HG03378 (cell line): ENCODE data around the gene CD320.
A peak's percentile ranks its signal among the peaks of the same experiment; 100 is the strongest.
"Not testable (repeated sequence)": the region's sequence is repeated elsewhere in the genome, so short reads cannot be mapped to it uniquely, and the experiment has no call there.

Experiments used
- ATAC-seq: cut with Tn5 transposase; IDR thresholded peaks from one replicate; pipeline ENCODE4 v1.9.1; 2021; ENCODE audit warnings: mild to moderate bottlenecking, moderate library complexity; ENCODE audit not compliant: unreplicated experiment

CD320 gene

DNA sequence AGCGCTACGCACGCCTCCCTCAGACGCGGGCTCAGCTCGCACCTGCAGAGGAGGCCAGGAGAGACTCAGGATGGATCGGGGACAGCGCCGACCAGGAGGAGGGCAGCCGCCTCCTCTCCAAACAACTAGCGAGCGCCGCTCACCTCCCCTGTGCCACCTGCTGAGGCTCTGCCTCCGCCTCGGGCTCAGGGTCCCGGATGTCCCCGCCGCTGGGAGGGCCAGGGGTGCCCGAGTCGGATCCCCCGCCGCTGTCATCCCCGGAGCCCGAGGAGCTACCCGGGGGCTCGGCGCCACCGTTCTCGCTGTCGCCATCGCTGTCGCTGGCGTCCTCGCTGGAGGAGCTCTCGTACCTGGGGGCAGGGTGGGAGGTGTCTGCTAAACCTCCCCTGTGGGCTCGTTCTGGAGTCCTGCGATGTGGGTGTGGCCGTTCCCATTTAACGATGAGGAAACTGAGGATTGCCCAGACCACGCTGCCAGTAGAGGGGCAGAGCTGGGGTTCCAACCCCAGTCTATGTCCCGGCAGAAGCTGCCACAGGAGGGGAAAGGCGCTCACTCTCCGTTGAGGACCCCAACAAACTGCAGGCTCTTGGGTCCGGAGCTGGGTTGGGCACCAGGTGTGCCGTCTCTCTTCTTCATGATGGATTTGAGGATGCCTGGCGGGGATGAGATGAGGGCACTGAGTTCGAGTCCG is 25.8 kb upstream of the CD320 start:
- no peak for ATAC-seq

DNA sequence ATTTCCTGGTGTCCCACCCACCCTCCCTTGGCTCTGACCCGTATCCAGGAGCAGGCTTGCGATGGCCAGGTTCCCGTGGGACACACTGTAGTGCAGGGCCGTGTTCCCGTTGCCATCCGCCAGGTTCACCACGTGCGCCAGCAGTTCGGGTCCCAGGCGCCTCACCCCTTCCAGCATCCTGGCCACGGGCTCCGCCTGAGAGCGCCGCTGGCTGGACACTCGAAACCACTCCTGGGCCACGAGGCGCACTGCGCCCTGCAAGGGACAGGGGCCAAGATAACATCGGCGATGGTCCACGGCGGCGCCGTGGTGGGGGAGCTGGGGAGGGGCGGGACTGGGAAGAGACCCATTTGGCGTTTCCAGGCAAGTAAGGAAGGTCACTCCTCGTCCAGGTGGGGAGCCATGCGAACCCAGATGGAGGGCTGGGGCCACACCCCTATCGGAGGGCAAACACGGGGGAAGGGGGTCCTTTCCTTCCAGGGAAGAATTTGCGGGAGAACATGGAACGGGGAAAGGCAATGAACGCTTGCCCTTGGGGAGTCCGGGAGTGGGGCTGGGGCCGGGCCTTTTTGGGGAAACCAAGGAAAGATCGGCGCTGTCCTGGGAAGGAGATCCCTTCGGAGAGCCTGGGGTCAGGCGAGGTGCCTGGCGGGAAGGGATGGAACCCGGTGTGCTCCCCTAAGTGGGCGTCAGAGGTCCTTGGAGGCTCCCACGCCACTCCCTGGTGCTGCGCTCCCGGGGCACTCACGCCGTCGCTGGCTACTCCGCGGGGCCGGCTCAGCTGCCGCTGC is 25.0 kb upstream of the CD320 start:
- no peak for ATAC-seq

DNA sequence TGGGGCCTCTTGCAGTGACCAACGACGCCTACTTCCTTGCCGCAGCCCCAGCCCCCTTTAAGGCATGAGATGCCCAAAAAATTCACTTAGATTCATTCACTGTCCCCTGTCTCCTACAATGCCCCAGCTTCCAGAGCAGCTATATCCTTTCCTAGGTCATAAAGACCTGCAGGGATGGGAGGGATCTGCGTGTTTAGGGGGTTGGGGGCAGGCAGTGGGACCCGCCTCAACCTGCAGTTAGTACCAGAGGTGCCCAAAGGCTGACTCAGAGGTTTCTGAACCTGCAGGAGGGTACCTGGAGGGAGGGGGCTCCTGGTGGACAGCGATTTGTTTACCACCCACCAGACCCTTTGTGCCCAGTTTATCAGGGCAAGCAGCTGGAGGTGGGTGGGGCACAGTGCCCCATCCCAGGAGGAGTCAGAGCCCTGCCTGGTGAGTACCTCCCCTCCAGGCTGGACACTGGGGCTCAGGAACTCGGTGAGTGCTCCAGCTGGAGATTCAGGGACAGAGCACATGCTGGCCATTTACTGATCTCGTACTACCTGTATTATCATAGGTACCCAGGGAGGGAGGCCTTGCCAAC is 23.2 kb upstream of the CD320 start:
- ATAC-seq: no peak

DNA sequence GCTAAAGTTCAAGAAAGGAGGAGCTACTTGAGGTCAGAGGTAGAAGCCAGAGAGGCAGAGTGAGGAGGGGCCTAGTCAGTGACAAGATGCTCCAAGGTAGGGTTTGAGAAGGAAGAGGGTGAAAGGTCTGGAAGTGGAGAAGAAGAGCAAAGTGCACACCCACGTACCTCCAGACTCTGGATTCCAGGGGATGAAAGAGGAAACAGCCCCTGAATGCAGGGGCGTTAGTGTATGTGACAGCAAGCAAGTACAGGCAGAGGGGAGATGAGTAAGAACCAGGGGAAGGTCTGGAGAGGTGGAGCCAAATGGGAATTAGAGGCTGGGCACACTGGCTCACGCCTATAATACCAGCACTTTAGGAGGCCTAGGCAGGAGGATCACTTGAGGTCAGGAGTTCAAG is 21.8 kb upstream of the CD320 start:
- no peak for ATAC-seq

DNA sequence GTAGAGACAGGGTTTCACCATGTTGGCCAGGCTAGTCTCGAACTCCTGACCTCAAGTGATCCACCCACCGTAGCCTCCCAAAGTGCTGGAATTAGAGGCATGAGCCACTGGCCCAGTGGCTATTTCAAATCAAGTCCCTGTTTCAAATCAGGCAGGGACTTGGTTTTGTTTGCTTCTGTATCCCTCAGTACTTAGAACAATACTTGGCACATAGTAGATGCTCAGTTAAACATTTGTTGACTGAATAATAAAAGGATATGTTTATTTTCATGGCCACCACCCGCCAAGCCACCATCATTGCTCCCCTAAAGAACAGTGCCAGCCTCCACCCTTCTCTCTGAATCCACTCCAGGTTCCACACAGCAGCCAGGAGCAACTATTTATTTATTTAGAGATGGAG is 17.3 kb upstream of the CD320 start:
- no peak for ATAC-seq

DNA sequence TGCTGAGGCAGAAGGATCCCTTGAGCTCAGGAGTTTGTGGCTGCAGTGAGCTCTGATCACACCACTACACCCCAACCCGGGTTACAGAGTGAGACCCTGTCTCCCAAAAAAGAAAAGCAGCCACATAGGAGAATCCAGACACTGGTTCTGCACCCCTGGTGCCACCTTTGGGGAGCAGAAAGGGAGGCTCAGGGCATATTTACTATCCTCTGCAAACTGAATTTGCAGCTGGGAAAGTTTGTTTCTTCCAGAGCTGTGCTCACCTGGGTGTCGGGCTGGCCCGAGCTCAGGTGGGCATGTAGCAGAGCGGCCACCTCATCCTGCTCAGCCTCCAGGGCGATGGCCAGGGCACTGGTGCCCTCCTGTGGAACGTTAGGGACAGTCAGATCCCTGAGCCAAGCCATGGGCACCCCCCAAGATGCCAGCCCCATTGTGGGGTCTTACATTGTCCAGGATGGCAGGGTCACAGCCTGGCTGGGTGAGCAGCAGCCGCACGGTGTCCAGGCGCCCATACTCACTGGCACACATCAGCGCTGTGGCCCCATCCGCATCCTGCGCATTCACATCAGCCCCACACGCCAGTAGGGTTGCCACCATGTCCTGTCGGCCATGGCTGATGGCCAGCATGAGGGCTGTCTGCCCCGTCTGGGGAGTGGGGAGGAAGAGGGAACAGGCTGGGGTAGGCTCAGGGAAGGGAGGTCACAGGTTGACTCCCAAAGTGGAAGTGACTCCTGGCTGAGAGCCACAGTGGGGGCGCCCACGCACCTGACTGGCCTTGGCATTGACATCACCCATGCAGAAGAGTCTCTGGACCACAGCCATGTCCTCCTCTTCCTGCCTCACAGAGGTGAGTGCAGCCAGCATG is 16.3 kb upstream of the CD320 start:
- ATAC-seq: no peak

DNA sequence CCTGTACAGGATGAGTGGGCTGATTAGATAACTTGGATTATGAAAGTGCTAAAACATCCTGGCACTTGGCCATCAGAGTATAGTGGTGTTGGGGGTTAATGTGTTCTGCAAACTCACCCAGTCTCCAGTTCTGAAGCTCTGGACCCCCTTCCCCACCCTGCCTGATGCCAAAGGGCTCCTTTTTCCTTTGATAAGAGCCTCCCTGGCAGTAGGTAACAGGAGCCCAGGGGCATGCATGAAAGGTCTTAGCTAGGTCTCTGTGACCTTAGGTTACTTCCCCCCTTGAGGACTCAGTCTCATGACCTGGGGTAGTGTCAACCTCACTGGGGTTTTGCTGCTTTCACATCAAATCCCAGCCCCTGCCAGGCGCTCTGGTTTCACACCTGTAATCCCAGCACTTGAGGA is 15.6 kb upstream of the CD320 start:
- ATAC-seq: no peak

DNA sequence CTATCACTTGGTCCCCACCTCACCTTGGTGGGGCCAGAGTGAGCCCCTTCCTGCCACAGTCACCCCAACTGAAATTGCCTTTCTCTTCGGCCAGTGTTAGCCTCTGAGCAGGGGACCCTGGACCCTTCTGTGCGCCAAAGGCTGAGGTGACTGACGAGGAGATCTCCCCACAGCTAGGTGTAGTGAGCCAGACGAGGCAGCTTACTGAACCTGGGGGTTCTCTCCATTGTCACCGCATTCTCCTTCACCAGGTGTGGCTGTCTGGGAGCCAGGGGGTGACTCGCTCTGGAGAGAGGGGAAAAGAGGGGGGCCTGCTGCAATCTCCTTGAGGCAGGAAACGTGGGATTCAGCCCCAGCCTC is 14.5 kb upstream of the CD320 start:
- no peak for ATAC-seq

DNA sequence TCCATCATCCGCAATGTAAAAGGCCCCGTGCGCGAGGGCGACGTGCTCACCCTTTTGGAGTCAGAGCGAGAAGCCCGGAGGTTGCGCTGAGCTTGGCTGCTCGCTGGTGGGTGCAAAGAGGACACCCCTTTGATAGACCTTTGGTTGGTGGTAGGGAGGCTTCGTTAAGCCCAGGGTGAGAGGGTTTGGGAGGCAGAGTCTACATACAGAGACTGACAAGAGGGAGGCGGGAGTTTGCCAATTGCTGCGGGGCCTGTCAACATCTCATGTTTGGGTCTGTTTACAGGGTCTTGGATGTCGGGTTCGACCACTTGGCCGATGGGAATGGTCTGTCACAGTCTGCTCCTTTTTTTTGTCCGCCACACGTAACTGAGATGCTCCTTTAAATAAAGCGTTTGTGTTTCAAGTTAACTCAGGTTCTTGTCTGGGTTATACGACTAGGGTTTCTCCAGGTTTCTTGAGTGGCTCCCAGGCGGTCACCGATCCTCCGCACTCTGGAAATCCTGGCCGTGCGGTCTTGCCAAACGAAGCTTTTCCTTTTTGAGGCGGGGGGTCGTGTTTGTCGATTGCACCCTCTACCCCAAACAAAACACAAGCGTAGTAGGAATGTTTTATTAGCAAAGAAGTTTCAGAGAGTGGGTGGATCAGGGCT is 14.0 kb upstream of the CD320 start:
- ATAC-seq: no peak

DNA sequence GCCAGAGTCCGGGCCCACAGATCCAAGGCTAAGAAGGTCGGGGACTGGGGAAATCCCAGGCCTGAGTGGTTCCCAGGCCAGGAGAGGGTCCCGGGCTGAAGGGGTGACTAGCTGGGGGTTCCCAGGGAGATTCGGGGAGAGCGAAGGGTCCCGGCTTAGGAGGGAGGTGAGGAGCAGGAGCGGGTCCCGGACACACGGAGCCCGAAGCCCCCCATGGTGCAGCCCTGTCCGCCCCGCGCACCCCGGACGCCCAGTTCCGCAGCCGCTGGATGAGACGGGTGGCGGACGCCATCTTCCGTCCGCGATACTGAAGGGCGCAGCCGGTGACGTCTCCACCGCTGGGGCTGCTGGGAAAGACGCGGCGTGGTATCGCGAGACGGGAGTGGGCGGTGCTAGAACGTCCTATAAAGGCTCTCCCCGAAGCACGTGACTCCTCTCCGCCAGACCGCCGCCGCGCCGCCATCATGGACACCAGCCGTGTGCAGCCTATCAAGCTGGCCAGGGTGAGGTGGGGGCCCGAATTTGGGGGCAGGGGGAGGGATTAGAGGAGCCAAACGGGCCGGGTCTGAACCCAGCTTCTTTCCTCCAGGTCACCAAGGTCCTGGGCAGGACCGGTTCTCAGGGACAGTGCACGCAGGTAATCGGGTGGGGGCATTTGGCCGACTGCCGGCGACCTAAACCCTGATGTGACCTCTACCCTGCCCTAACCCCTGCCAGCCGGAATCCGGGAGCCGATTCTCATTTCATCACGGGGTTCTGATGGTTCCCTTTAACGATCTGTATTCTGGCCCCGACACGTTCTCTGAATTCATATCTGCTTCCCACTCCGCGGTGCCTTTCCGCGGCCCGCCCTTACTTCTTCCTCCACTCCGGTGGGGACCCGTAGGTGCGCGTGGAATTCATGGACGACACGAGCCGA is 13.2 kb upstream of the CD320 start, which contains the start of the genes NDUFA7 and RPS28:
TSS of gene NDUFA7 (minus strand) at position 309 of the 919 bp plus-strand sequence. CDS start at position 292, 17 bp downstream.
TSS of gene RPS28 (plus strand) at position 430 of the 919 bp plus-strand sequence. CDS start at position 465, 35 bp downstream.
- ATAC-seq: peak; percentile 70

DNA sequence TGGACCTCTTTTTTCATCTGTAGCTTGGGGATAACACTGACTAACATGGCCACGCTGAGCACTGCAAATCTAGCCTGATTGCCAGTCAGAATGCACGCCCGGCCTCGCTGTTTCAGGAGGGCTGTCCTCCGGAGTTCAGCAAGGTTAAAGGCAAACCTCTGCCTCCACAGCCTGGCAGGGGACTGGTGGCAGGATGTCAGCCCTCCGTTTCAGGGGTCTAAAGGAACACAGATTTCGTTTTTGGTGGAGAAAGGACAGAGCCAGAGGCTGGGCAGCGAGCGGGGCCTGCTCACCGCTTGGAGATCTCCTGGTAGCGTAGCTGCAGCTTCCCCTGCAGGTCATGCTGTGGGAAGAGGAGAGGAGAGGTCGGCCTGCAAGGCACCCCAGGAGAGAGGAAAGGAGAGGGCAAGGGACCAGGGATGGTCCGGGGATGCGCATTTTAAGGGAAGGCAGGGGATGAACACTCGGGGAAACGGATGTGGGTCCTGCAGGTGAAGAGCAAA is 12.5 kb upstream of the CD320 start:
- ATAC-seq: peak; percentile 24

DNA sequence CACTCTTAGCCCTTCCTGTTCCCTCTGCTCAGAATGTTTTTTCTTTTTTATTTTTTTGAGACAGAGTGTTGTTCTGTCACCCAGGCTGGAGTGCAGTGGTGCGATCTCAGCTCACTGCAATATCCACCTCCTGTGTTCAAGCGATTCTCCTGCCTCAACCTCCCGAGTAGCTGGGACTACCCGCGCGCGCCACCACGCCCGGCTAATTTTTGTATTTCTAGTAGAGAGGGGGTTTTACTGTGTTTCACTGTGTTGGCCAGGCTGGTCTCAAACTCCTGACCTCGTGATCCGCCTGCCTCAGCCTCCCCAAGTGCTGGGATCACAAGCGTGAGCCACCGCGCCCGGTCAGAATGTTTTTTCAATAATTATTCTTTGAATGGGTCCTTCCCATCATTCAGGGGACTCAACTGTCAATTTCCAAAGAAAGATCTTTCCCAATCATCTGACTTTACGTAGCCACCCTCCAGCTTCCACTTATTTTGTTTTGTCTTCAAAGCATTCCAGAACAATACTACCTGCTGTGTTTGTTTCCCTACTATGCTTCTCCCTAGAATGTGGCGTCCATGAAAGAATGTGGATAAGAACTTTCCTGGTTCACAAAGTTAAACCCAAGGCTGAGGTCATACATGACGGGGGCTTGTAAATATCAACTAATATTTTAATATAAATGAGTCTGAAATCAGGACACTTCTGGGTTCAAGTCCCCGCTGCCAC is 11.8 kb upstream of the CD320 start:
- no peak for ATAC-seq

DNA sequence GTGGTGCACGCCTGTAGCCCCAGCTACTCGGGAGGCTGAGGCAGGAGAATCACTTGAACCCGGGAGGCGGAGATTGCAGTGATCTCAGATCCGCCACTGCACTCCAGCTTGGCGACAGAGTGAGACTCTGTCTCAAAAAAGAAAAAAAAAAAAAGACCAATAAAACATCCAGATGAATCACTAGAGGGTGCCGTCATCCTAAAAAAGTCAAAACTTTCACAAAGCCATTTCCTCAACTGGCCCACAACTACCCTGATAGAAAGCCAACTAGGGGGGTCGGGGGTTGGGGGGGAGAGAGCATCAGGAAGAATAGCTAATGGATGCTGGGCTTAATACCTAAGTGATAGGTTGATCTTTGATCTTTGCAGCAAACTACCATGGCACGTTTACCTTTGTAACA is 10.7 kb upstream of the CD320 start:
- not testable (repeated sequence) for ATAC-seq

DNA sequence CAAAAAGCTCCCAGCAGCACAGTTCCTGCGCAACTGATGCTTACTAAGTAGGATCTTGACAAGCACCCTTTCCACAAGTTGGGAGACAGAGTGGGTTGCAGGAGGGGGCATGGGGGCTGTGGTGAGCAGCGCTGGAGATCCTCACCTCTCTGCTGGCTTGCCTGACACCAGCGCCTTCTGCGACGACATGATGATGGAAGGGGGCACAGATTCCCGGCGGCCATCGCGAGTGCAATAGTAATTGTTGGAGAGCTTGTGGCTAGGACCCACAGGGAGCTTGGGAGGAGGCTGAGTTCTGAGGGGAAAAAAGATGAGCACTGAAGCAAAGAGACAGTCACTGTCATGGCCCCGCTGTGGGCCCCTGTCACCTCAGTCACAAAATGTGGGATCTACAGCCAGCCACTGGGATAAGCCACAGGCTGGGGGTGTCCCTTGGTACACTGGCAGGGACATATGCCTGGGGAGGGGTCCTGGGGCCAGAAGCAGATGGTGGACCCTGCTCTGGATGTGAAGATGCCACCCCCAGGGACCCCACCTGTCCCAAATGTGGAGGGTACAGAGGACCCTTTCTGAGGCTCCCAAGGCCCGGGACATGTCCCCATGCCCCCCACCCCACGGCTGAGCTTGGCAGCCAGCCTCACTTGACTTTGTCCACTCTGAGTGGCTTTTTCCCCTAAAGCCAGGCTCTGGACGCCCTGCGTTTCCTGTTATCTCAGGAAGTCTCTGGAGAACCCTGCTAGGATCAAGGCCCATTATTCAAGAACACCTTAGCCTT is 8.4 kb upstream of the CD320 start:
- ATAC-seq: no peak

DNA sequence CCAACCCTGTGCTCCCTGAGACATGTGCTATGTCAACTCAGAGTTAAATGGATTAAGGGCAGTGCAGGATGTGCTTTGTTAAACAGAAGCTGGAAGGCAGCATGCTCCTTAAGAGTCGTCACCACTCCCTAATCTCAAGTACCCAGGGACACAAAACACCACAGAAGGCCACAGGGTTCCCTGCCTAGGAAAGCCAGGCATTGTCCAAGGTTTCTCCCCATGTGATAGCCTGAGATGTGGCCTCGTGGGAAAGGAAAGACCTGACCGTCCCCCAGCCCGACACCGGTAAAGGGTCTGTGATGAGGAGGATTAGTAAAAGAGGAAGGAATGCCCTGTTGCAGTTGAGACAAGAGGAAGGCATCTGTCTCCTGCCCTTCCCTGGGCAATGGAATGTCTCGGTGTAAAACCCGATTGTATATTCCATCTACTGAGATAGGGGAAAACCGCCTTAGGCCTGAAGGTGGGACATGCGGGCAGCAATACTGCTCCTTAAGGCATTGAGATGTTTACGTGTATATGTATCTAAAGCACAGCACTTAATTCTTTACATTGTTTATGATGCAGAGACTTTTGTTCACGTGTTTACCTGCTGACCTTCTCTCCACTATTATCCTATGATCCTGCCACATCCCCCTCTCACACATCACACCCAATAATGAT is 7.0 kb upstream of the CD320 start:
- not testable (repeated sequence) for ATAC-seq

DNA sequence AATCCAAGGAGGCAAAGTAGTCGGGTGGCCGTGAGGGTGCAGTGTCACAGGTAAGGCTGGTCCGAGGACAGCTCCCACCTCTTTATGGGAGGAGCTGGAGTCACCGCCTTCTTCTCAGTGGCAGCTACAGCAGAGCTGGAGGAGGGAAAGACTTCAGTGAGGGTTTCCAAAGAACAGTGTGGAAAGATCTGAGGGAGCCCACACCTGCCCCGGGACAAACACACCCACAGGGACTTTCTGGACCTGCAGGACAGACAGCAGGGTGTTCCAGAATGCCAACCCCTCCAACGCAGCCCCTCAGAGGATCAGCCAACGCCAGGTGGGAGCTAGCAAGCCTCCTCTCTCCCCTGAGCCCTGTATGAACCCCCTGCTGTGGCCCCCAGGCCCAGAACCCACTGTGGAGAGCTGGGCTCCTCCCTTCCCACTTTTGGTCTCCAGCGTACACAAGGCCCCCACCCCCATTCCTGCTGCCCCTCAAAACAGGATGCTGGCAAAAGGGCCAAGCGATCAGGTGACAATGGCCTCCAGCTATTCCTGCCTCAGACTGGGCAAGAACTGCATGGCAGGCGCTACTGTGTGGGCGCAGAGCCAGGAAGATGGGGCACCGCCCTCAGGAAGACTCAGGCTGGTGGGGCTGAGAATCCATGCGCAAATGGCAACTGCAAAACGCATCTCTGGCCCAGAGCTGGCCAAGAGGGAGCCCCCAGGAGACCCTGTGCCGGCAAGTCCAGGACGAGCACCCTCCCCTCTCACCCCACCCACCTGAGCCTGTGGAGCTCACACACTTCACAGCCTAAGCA is 3.5 kb upstream of the CD320 start:
- ATAC-seq: no peak
